Pulmonary artery endothelial cell (primary cell): ENCODE results near the gene USP15. TPM values are rescaled to one million over a fixed set of nuclear protein-coding genes. Genes with fewer than 3 reads are reported as not detected.
"Not testable (repeated sequence)": the region's sequence is repeated elsewhere in the genome, so short reads cannot be mapped to it uniquely, and the experiment has no call there.

Experiments used
- DNase-seq: peaks from one replicate; pipeline ENCODE4 v3.0.0-alpha.2; 2011; ENCODE audit warnings: low read depth, low spot score
- total RNA-seq: library from RNA; depleted of rRNA; stranded (reverse); fragments of >200 nt; gene quantifications from 2 replicates; pipeline ENCODE4 v1.2.3, GENCODE V29; 2014

Gene USP15
- total RNA-seq, 1 donor from 2014 or later = 69.1 TPM

GRCh38 chr12:62368430-62369223, 108.4 kb downstream of the USP15 start:
- not testable (repeated sequence) for DNase-seq

DNA sequence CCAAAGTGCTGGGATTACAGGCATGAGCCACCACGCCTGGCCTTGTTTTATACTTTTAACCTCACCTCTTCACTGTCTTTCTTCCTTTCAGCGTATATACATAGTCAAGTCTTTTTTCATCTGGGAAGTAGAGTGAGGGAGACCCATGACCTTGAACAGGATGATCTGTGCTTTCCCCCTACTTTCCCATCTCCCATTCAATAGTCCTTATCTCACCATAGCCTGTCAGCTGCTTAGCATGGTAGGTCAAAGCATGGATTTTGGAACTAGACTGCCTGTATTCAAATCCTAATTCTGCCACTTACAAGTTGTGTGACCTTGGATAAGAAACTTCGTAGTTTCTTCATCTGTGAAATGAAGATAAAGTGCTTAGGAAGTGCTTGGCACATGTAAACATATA, 110.0 kb downstream of the USP15 start:
- DNase-seq = no peak

DNA sequence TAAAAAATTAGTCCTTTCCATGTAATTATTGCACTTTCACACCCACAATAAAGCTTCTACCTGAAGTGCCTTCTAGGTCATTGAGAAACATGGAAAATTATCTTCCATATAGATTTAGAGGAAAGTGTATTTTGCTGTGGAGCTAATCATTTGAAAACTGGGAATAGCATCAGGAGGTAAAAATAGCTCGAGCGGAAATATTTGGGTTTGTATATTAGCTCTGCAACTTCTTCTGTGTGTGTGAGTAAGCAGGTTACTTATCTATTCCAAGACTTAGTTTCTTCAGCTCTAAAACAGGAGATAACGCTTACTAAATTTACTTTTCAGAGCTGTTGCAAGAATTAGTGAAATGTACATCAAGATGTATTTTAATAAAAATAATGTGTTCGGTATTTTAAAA, 111.5 kb downstream of the USP15 start:
- DNase-seq = no peak

- no peak for DNase-seq
Observed at GRCh38 chr12:62372134-62372533, 111.9 kb downstream of the USP15 start.

DNA sequence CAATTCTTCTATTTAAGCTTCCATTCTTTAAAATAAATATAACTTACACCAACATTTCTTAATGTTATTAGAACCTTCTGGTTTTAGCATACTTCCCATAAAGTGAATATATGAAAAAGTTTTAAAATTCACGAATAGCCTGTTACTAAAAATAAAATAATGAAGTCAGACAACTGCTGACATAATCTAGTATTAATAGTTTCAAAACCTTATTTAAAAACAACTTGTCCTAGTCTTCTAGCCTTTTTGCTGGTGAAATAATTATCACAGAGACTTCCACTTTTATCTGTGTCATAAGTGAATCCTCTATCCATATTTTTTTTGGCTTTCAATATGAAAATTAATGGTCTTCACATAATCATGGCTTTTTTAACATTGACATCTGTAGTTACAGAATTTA, 112.6 kb downstream of the USP15 start:
- DNase-seq = no peak

DNA sequence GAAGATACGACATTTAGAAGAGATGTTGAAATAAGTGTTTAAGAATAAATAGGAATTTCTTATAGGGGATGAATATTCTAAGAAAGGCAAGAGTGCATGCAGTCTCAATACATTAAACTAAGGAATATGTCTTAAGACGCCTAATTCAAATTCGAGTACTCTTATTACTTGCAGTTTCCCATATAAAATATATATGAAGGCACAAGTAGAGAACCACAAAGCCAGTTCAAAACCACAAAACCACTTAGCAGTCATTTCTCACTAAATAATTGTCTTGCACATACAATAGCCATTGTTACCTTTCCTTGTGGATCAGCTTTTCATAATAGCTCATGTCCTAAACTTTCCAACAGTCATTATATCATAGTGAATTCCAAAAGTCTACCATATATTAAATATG, 115.4 kb downstream of the USP15 start:
- no peak for DNase-seq

DNA sequence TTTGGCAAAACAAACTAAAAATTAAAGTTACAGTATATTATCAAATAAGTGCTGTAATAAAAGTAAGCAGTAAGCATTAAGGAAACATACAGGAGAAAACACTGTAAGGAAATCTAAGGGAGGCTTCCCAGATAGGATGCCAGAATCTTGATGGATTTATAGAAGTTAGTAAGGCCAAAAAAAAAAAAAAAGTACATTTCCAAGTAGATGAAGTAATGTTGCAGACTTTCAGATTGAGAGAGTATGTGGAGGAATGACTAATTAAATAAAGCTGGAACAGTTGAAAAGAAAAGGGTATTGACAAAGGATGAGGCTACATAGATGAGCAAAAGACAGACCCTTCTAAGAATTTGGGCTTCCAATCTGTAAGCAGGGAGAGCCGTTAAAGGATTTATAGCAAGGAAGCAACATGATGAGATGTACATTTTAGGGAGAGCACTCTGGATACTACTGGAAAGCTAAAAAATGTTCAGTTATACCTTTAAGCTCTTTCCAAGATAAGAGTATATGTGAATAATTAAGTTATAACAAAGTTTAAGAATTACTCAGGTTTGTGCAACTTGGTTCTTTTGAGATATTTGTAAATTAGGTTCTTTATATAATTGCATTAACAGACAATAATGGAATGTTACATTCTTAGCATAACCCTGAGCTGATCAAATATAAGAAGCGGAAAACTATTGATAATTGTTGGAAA, 119.0 kb downstream of the USP15 start:
- DNase-seq = no peak

DNA sequence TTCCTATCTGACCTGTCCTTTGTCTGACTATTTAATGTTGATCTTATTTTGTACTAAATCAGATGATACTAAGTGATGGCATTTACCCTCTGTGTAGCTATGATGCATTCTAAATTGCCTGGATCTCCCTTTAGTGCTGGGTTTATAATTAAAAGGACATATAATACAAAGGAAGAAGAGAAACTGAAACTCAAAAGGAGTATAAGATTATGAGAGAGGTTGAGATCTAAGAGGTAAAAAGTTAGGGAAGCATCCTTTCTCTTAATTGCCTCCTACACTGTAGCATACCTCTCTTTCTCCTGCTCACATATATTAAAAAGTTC, 119.5 kb downstream of the USP15 start:
- no peak for DNase-seq

- DNase-seq = no peak
Observed at GRCh38 chr12:62382526-62382925, 122.3 kb downstream of the USP15 start.

- no peak for DNase-seq
Observed at GRCh38 chr12:62396750-62397149, 136.5 kb downstream of the USP15 start.

- no peak for DNase-seq
Observed at GRCh38 chr12:62400135-62400534, 139.9 kb downstream of the USP15 start.

DNA sequence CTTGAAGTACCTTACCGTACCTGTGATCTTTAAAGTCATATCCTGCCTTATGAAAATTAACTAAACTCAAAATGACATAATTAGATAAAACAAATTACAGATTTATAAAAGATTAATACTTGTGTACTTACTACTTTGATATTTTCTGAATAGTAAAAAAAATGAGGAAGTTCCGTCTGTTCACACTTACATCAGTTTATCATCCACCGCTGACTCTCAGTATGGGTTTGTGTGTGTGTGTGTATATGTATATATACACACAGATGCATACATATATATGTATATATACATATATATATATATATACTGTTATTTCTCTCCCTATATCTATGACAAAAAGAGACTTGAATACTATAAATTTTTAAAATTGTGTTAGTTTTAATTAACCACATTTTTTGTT, 141.4 kb downstream of the USP15 start:
- no peak for DNase-seq

GRCh38 chr12:62403031-62403430, 142.8 kb downstream of the USP15 start:
- DNase-seq = no peak

GRCh38 chr12:62407587-62407986, 147.4 kb downstream of the USP15 start:
- no peak for DNase-seq

DNA sequence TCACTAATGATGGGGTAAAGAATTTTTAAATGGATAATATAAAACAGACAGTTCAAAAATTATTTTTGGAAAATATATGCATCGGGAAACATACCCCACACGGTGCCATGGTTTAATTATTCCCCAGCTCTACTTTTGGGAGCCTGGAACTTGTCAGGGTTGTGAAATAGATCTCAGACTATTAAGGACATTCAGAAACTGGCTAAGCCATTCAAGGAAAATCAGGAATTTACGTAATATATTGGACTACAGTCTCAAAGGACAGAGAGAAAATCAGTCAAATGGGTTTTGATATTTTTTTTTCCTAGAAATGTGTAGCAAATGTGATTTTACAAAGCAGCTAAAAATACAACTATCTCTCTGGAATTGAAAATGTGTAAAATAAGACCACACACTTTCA, 148.9 kb downstream of the USP15 start:
- no peak for DNase-seq

DNA sequence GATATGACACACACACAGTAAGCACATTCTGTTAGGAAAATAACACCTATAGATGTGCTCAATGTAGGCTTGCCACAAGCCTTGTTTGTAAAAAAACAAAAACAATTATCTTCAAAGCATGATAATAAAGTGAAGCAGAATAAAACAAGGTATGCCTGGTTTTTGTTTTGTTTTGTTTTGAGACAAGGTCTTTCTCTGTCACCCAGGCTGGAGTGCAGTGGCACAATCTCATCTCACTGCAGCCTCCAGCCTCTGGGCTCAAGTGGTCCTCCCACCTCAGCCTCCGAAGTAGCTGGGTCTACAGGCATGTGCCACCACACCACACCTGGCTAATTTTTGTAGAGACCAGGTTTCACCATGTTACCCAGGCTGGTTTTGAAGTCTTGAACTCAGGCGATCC, 154.0 kb downstream of the USP15 start:
- no peak for DNase-seq

GRCh38 chr12:62426089-62426488, 165.9 kb downstream of the USP15 start:
- DNase-seq = no peak

- DNase-seq = no peak
Observed at GRCh38 chr12:62429457-62429856, 169.3 kb downstream of the USP15 start.

- no peak for DNase-seq
Observed at GRCh38 chr12:62434494-62435302, 174.5 kb downstream of the USP15 start.

DNA sequence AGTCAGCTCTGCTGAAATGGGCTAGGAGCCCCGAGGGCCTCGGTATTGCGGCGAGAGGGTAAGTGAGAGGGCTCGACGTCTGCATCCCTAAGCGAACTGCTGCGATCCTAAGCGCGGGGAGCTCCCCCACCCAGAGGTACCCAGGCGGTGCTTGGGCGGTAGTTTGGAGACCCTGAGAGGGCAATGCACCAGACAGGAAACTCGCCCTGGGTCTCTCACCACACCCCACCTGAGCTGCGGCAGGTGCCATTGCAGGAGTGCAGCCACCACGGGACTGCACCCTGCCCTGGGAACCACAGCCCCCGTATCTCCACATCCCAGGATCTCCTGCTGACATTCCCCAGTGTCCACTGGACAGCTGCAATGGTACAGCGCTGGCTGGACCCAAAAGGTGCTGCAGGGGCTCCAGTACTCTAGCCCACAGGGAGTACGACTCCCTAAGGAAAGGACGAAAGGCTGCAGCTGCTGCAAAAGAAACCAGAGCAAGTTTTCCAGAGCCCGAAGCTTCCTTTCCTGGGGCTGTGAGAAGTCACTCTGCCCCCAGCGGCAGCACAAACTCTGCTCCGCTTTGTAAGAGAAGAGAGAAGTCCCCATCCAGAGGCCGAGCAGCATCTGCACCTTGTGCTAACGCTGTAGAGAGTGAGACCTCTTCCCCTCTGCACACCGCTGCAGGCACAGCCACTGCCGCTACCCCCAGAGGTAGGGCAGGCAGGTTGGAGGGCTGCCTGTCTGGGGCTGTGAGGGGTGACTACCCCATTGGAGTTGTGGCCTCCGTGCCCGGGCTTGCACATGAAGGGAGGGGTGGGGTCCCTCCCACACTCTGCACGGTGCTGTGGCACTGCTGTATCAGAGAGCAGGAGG, 175.3 kb downstream of the USP15 start:
- peak; percentile 5 for DNase-seq

- DNase-seq = no peak
Observed at GRCh38 chr12:62436164-62436503, 175.9 kb downstream of the USP15 start.
